BJ (cell line): ENCODE data around the gene OGDH. TPM values are rescaled to one million over a fixed set of nuclear protein-coding genes. Genes with fewer than 3 reads are reported as not detected.

ENCODE experiments used
- CTCF ChIA-PET: fragments of 350-600 bp; formaldehyde crosslinking; extraction: SDS; loops from one replicate; lab custom pipeline; 2021; ENCODE audit warnings: antibody characterized with exemption, inconsistent platforms; lab: Yijun Ruan, JAX
- POLR2A ChIA-PET: fragments of 300-600 bp; sonication (Branson Sonifier 250); formaldehyde crosslinking; extraction: SDS; loops from one replicate; lab custom pipeline; 2021; ENCODE audit warnings: antibody characterized with exemption; lab: Charles Lee
- DNase-seq: peaks from one replicate; pipeline ENCODE4 v3.0.0-alpha.2; 2011; ENCODE audit warnings: low read depth
- H3K27me3 ChIP-seq: 2 replicates; pipeline ENCODE4 v1.6.0; 2011; ENCODE audit warnings: low read length; ENCODE audit not compliant: control insufficient read depth, insufficient read depth
- H3K36me3 ChIP-seq: 2 replicates; pipeline ENCODE4 v1.5.1; 2011; ENCODE audit warnings: low read length; ENCODE audit not compliant: control insufficient read depth, insufficient read depth
- H3K4me3 ChIP-seq: 2 replicates; pipeline ENCODE4 v1.5.1; 2011; ENCODE audit warnings: low read depth, mild to moderate bottlenecking, control low read depth, low read length
- CTCF ChIP-seq: IDR thresholded peaks from 2 replicates; pipeline ENCODE4 v1.5.1; 2011; ENCODE audit warnings: low read depth, mild to moderate bottlenecking, control low read depth, inconsistent platforms, low read length, moderate library complexity; ENCODE audit not compliant: insufficient read depth
- polyA plus RNA-seq: library from polyadenylated mRNA; depleted of rRNA; stranded (reverse); fragments of >200 nt; gene quantifications from 2 replicates; pipeline ENCODE4 v1.2.3, GENCODE V29; 2011

OGDH gene
- polyA plus RNA-seq, 1 experiment = 51.3 TPM

GRCh38 chr7:44617225-44617890 lies 10.9 kb downstream of the OGDH start:
- Histone ChIP-seq H3K27me3 (no peaks in the 10 kb centered on the region), H3K4me3 (no peak overlapping the region), H3K36me3 (no peaks in the 10 kb centered on the region)
- POLR2A ChIA-PET = no interaction called here
- TF ChIP-seq CTCF = no peak
- CTCF ChIA-PET = no interaction called here
- DNase-seq = peak; percentile 37

- DNase-seq = no peak
- CTCF ChIA-PET = no interaction called here
- Histone ChIP-seq H3K36me3 (no peaks in the 10 kb centered on the region), H3K27me3 (no peaks in the 10 kb centered on the region), H3K4me3 (no peak overlapping the region)
- POLR2A ChIA-PET = no interaction called here
- no peak for TF ChIP-seq CTCF
These were observed 11.6 kb downstream of the OGDH start for GRCh38 chr7:44618045-44618444.

GRCh38 chr7:44618753-44619152 lies 12.3 kb downstream of the OGDH start:
- POLR2A ChIA-PET = no interaction called here
- CTCF ChIA-PET = no interaction called here
- DNase-seq = no peak

GRCh38 chr7:44621034-44621749 lies 14.8 kb downstream of the OGDH start:
- no peaks in the 10 kb centered on the region for H3K27me3 ChIP-seq
- POLR2A ChIA-PET = interaction anchor here (0.6 kb wide), 1 partner anchor 107 kb away, joined by 12 read pairs; no protein-coding TSS in a partner anchor
- no peak for DNase-seq
- H3K4me3 ChIP-seq = no peak overlapping the region
- no peak for TF ChIP-seq CTCF
- H3K36me3 ChIP-seq = peaks cover 10% of the 10 kb centered on the region
- CTCF ChIA-PET = interaction anchor here (0.7 to 1.8 kb wide), 3 partner anchors 10 to 225 kb away, joined by 3 to 5 read pairs (median 3); no protein-coding TSS in a partner anchor

More at GRCh38 chr7:44618753-44619152, 12.3 kb downstream of the OGDH start:
- Histone ChIP-seq H3K4me3 (no peak overlapping the region), H3K36me3 (no peaks in the 10 kb centered on the region), H3K27me3 (no peaks in the 10 kb centered on the region)
- TF ChIP-seq CTCF = no peak

- TF ChIP-seq CTCF = no peak
- CTCF ChIA-PET = interaction anchor here (1.2 to 1.8 kb wide), 2 partner anchors 11 to 225 kb away, joined by 3 to 5 read pairs; no protein-coding TSS in a partner anchor
- Histone ChIP-seq H3K4me3 (no peak overlapping the region), H3K27me3 (no peaks in the 10 kb centered on the region), H3K36me3 (peaks cover 10% of the 10 kb centered on the region)
- no peak for DNase-seq
- POLR2A ChIA-PET = no interaction called here
These were observed 15.3 kb downstream of the OGDH start for GRCh38 chr7:44621750-44622103.
